Endothelial cell of umbilical vein (primary cell): ENCODE data around the gene ASXL1. TPM values are rescaled to one million over a fixed set of nuclear protein-coding genes. Genes with fewer than 3 reads are reported as not detected.

ENCODE experiments used
- BruUV-seq: library from RNA; stranded (reverse); fragments of 400-500 nt; replicated peaks from 2 replicates; lab custom pipeline; 2021; lab: Mats Ljungman, UMichigan
- CTCF ChIA-PET: fragments of 300-600, 350-600 bp; sonication (Branson Sonifier 250); formaldehyde crosslinking; loops from one replicate; lab custom pipeline; 2021; ENCODE audit warnings: antibody characterized with exemption, inconsistent platforms; lab: Charles Lee
- POLR2A ChIA-PET: fragments of 300-600, 350-600 bp; sonication (Branson Sonifier 250); formaldehyde crosslinking; loops from one replicate; lab custom pipeline; 2021; ENCODE audit warnings: antibody characterized with exemption, inconsistent platforms; lab: Charles Lee
- DNase-seq: peaks from one replicate; pipeline ENCODE4 v3.0.0-alpha.2; 2011; ENCODE audit warnings: low read depth, low spot score
- FAIRE-seq: peaks from 2 replicates; lab custom pipeline; 2011; peaks lifted over from hg19 to GRCh38; lab: Jason Lieb, UNC
- H2AFZ ChIP-seq: 2 replicates; pipeline ENCODE4 v1.6.0; 2012; ENCODE audit warnings: low read depth, low read length, control low read depth, inconsistent platforms
- H3K27ac ChIP-seq: 2 replicates; pipeline ENCODE4 v1.5.1; 2011; ENCODE audit warnings: low read depth, mild to moderate bottlenecking, control low read depth, low read length, moderate library complexity; ENCODE audit not compliant: insufficient read depth
- H3K27me3 ChIP-seq, 2 experiments: 2 replicates each; pipeline versions ENCODE4 v1.6.0 to v1.6.1; 2011; ENCODE audit warnings: low read length in 2 of 2, mixed read lengths in 1 of 2; ENCODE audit not compliant: control insufficient read depth in 2 of 2, insufficient read depth in 2 of 2
- H3K36me3 ChIP-seq, 2 experiments: 2 replicates in 1 of 2; 3 replicates in 1 of 2; pipeline ENCODE4 v1.5.1; 2011; ENCODE audit warnings: low read length in 2 of 2, mild to moderate bottlenecking in 1 of 2, moderate library complexity in 1 of 2; ENCODE audit not compliant: control insufficient read depth in 2 of 2, insufficient read depth in 2 of 2; ENCODE audit errors: extremely low read depth in 1 of 2
- H3K4me1 ChIP-seq: 3 replicates; pipeline ENCODE4 v1.5.1; 2011; ENCODE audit warnings: mild to moderate bottlenecking, low read length; ENCODE audit not compliant: control insufficient read depth, insufficient read depth; ENCODE audit errors: extremely low read depth
- H3K4me2 ChIP-seq: 2 replicates; pipeline ENCODE4 v1.6.1; 2011; ENCODE audit warnings: low read length, control low read depth, mixed read lengths; ENCODE audit not compliant: insufficient read depth
- H3K4me3 ChIP-seq, 3 experiments: fragments of 200-600 bp in 1 of 3; sonication (generic), shearing (Covaris generic) in 1 of 3; replicated peaks in 1 of 3; 2 replicates each; pipeline ENCODE4 v1.5.1; 2011 to 2016; ENCODE audit warnings: control low read depth in 3 of 3, low read length in 3 of 3, mild to moderate bottlenecking in 2 of 3, inconsistent platforms in 1 of 3, low read depth in 1 of 3, moderate library complexity in 1 of 3; ENCODE audit not compliant: insufficient read depth in 1 of 3
- H3K79me2 ChIP-seq: 2 replicates; pipeline ENCODE4 v1.6.0; 2012; ENCODE audit warnings: low read length, inconsistent platforms; ENCODE audit not compliant: control insufficient read depth, insufficient read depth
- H3K9ac ChIP-seq: replicated peaks from 2 replicates; pipeline ENCODE3; 2011; ENCODE audit warnings: low read length, control low read depth; ENCODE audit not compliant: insufficient read depth; ENCODE audit errors: extremely low read depth
- H3K9me1 ChIP-seq: replicated peaks from 3 replicates; pipeline ENCODE4 v1.6.0; 2011; ENCODE audit warnings: mild to moderate bottlenecking, low read length; ENCODE audit not compliant: control insufficient read depth, insufficient read depth; ENCODE audit errors: extremely low read depth
- H3K9me3 ChIP-seq: replicated peaks from 2 replicates; pipeline ENCODE4 v1.5.1; 2012; ENCODE audit warnings: low read length, inconsistent platforms; ENCODE audit not compliant: control insufficient read depth, insufficient read depth
- H4K20me1 ChIP-seq: replicated peaks from 2 replicates; pipeline ENCODE3; 2011; ENCODE audit warnings: mild to moderate bottlenecking, low read length; ENCODE audit not compliant: control insufficient read depth, insufficient read depth; ENCODE audit errors: extremely low read depth
- EZH2 ChIP-seq: IDR thresholded peaks from 2 replicates; pipeline ENCODE4 v1.6.1; 2012; ENCODE audit warnings: borderline replicate concordance, low read depth, mild to moderate bottlenecking, moderate library complexity, low read length, inconsistent platforms; ENCODE audit not compliant: severe bottlenecking
- GATA2 ChIP-seq: IDR thresholded peaks from 2 replicates; pipeline ENCODE4 v1.7.0; 2011; ENCODE audit warnings: low read depth, mild to moderate bottlenecking, moderate library complexity, mixed read lengths, low read length; ENCODE audit not compliant: insufficient read length, insufficient read depth
- JUN ChIP-seq: IDR thresholded peaks from 2 replicates; pipeline ENCODE4 v1.6.1; 2011; ENCODE audit warnings: borderline replicate concordance, low read depth; ENCODE audit not compliant: insufficient read length, insufficient read depth
- MYC ChIP-seq: IDR thresholded peaks from one replicate; pipeline ENCODE4 v1.6.1; 2011; ENCODE audit warnings: mild to moderate bottlenecking, low read depth, low read length
- POLR2A ChIP-seq: IDR thresholded peaks from 2 replicates; pipeline ENCODE4 v1.6.1; 2012; ENCODE audit warnings: low read depth, mild to moderate bottlenecking, control low read depth, low read length
- dilution Hi-C: fragments of 300-500 bp; cut with MboI; formaldehyde crosslinking; loops from one replicate; pipeline ENCODE4 v1.15.0; 2019; ENCODE audit warnings: low sequenced_read_pairs; ENCODE audit not compliant: extremely low pct_ligation_motif_present
- intact Hi-C: fragments of 100-400 bp; cut with micrococcal nuclease; formaldehyde crosslinking; loops from one replicate; pipeline ENCODE4 v1.10.0; 2022
- polyA plus RNA-seq, 4 experiments: library from polyadenylated mRNA; depleted of rRNA in 3 of 4; stranded (reverse) in 3 of 4; unstranded in 1 of 4; fragments of >200 nt; gene quantifications; 2 replicates each; pipeline versions ENCODE4 v1.2.1 to v1.2.3, GENCODE V29; 2011 to 2012; ENCODE audit warnings: missing spikeins in 1 of 4
- total RNA-seq: library from RNA; stranded (reverse); gene quantifications from 2 replicates; pipeline ENCODE4 v1.2.3, GENCODE V29; 2021
- TF ChIP-seq, protein P1 (sequence below): IDR thresholded peaks from 2 replicates; pipeline ENCODE4 v1.6.1; 2011; ENCODE audit not compliant: insufficient read depth, insufficient read length
- TF ChIP-seq, protein P2 (sequence below), 2 donors: IDR thresholded peaks; 1 replicate in 1 of 2; 2 replicates in 1 of 2; pipeline ENCODE4 v1.5.1; 2011; ENCODE audit warnings: low read length in 2 of 2, mild to moderate bottlenecking in 2 of 2, moderate library complexity in 2 of 2, control low read depth in 1 of 2, inconsistent platforms in 1 of 2, low read depth in 1 of 2; ENCODE audit not compliant: insufficient read depth in 1 of 2; ENCODE audit errors: extremely low read depth in 1 of 2

ASXL1 gene
- total and polyA plus RNA-seq, 2 donors (not counting 3 experiments of a cell fraction or from before 2014, with no cell fraction given): 45.4 to 101 TPM

DNA sequence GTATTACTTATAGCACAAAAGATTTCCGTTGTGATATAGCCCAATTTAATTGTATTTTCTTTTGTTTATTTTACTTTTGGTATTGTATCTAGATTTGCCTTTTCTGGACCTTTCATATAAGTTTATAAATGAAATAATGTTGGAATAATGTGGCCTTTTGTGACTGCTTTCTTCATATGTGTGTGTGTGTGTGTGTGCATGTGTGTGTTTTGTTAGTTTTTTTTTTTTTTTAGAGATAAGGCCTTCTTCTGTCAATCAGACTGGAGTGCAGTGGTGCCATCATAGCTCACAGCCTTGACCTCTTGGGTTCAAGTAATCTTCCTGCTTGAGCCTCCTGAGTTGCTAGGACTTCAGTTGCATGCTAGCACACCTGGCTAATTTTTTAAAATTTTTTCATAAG is 37.8 kb upstream of the ASXL1 start:
- Histone ChIP-seq H3K4me3 (no peak overlapping the region), H4K20me1 (no peaks in the 10 kb centered on the region), H3K27me3 (no peaks in the 10 kb centered on the region), H3K36me3 (peaks cover 0 to 11% of the 10 kb centered on the region in 2 experiments), H3K27ac (no peak overlapping the region), H3K9ac (no peak overlapping the region), H3K9me1 (no peaks in the 10 kb centered on the region), H3K4me2 (no peak overlapping the region), H3K79me2 (no peaks in the 10 kb centered on the region), H2AFZ (no peak overlapping the region), H3K9me3 (no peaks in the 10 kb centered on the region), H3K4me1 (peaks cover 3% of the 10 kb centered on the region)
- no TSS peak for BruUV-seq
- ChIA-PET CTCF (no interaction called here), POLR2A (interaction anchor here (0.7 kb wide), 1 partner anchor 20 kb away, joined by 4 read pairs; no protein-coding TSS in a partner anchor)
- no peak for DNase-seq
- TF ChIP-seq JUN (no peak), EZH2 (no peak), GATA2 (no peak), MYC (no peak), POLR2A (no peak)
- TF ChIP-seq, protein P1, sequence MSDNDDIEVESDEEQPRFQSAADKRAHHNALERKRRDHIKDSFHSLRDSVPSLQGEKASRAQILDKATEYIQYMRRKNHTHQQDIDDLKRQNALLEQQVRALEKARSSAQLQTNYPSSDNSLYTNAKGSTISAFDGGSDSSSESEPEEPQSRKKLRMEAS: no peak
- TF ChIP-seq, protein P2, sequence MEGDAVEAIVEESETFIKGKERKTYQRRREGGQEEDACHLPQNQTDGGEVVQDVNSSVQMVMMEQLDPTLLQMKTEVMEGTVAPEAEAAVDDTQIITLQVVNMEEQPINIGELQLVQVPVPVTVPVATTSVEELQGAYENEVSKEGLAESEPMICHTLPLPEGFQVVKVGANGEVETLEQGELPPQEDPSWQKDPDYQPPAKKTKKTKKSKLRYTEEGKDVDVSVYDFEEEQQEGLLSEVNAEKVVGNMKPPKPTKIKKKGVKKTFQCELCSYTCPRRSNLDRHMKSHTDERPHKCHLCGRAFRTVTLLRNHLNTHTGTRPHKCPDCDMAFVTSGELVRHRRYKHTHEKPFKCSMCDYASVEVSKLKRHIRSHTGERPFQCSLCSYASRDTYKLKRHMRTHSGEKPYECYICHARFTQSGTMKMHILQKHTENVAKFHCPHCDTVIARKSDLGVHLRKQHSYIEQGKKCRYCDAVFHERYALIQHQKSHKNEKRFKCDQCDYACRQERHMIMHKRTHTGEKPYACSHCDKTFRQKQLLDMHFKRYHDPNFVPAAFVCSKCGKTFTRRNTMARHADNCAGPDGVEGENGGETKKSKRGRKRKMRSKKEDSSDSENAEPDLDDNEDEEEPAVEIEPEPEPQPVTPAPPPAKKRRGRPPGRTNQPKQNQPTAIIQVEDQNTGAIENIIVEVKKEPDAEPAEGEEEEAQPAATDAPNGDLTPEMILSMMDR (IDR thresholded peaks at IDR 0.05; ENCODE audit: extremely low read depth in 1 of 2, insufficient read depth in 1 of 2, low read depth in 1 of 2, low read length in 2 of 2): no peak
- dilution Hi-C loops (no loop called here), intact Hi-C loops (no loop called here)
- FAIRE-seq: no peak
